MM.1S (cell line): ENCODE data around the gene SCAF11.

ENCODE experiments used
- EZH2 ChIP-seq: fragments of 300-600 bp; sonication (generic); optimal IDR thresholded peaks from 2 replicates; pipeline ENCODE3; 2017; ENCODE audit warnings: low read depth, mild to moderate bottlenecking, antibody characterized with exemption, low read length, mixed read lengths
- EZH2phosphoT487 ChIP-seq: fragments of 300-600 bp; sonication (generic); IDR thresholded peaks from 2 replicates; pipeline ENCODE4 v1.6.1; 2018; ENCODE audit warnings: antibody characterized with exemption, low read length
- TF ChIP-seq, protein P1 (sequence below): fragments of 300-600 bp; sonication (generic); IDR thresholded peaks from 2 replicates; pipeline ENCODE4 v1.5.1; 2016; ENCODE audit warnings: antibody characterized with exemption, low read length, mixed read lengths

DNA sequence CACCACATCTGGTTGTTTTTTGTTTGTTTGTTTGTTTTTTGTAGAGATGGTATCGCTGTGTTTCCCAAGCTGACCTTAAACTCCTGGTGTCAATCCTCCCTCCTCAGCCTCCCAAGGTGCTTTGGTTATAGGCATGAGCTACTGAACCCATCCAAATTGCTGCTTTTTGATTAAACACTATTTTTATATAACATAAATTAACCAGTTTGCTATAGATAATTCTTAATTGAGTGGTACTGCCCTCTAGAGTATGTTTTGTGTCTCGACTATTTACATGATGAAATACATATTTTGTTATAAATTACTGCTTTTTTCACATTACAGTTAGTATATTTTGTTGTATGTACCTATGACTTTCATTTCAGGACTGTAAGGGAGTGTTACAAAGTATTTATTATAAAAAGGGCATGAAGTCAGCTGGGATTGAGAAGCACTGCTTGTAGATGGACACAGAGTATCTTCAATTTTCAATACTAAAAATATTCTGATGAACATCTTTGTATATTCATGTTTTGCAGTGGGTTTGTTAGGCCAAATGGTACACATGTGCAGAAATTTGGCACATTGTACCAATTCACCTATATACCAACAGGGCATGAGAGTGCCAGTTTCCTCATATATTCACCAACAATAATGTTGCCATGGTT lies 14.9 kb upstream of the SCAF11 start:
- TF ChIP-seq, protein P1, sequence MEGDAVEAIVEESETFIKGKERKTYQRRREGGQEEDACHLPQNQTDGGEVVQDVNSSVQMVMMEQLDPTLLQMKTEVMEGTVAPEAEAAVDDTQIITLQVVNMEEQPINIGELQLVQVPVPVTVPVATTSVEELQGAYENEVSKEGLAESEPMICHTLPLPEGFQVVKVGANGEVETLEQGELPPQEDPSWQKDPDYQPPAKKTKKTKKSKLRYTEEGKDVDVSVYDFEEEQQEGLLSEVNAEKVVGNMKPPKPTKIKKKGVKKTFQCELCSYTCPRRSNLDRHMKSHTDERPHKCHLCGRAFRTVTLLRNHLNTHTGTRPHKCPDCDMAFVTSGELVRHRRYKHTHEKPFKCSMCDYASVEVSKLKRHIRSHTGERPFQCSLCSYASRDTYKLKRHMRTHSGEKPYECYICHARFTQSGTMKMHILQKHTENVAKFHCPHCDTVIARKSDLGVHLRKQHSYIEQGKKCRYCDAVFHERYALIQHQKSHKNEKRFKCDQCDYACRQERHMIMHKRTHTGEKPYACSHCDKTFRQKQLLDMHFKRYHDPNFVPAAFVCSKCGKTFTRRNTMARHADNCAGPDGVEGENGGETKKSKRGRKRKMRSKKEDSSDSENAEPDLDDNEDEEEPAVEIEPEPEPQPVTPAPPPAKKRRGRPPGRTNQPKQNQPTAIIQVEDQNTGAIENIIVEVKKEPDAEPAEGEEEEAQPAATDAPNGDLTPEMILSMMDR, result peak; percentile 40
- TF ChIP-seq EZH2 (no peak), EZH2phosphoT487 (no peak)
